Left renal pelvis (tissue), 4 donors: ENCODE data around the gene IRX1. TPM values are rescaled to one million over a fixed set of nuclear protein-coding genes. Genes with fewer than 3 reads are reported as not detected.

ENCODE experiments used
- DNase-seq, 4 donors: peaks; one replicate each; pipeline ENCODE4 v3.0.0-alpha.2; 2013; ENCODE audit warnings: low read depth in 4 of 4, low spot score in 3 of 4
- polyA plus RNA-seq, 4 donors: library from polyadenylated mRNA; unstranded; fragments of 120-200 nt; gene quantifications; one replicate each; pipeline ENCODE4 v1.2.1, GENCODE V29; 2013; ENCODE audit not compliant: insufficient read length in 4 of 4

The IRX1 gene
- polyA plus RNA-seq, 4 donors = 2.1 to 35.9 (median 29.5) TPM

DNA sequence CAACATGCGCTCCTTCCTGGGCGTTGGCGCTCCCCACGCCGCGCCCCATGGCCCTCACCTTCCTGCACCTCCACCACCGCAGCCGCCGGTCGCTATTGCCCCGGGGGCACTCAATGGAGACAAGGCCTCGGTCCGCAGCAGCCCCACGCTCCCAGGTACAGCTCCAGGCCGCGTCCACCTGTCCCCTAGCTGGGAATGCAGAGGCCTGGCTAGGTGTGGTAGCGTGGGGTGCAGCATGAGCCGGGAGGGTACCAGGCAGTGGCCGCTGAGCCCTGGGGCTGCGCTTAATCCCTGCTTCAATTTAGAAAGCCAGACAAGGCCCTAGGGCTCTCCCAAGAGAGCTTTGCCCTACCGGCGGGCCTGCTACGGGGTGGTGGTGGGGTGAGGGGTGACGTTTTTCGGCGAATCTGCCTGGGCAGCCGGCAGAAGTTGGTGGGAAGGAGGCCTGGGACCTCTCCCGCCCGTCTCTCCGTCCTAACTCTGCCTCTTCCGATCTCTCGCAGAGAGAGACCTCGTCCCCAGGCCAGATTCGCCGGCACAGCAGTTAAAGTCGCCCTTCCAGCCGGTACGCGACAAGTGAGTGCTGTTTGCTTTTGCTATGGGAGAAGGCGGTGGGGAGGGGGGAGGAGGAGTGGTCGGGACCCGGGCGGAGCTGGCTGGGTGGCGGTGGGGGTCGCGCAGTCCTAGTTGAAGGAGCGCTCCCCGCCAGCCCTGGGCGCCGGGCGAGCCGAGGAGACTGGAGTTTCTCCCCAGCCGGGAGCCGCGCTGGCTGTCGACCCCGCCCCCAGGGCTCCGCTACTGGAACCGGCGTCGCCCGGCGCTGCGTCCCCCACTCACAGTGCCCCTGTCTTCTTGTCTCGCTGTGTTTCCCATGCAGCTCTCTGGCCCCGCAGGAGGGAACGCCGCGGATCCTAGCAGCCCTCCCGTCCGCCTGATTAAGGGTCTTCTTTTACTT, 4.8 kb downstream of the IRX1 start:
- DNase-seq = no peak

DNA sequence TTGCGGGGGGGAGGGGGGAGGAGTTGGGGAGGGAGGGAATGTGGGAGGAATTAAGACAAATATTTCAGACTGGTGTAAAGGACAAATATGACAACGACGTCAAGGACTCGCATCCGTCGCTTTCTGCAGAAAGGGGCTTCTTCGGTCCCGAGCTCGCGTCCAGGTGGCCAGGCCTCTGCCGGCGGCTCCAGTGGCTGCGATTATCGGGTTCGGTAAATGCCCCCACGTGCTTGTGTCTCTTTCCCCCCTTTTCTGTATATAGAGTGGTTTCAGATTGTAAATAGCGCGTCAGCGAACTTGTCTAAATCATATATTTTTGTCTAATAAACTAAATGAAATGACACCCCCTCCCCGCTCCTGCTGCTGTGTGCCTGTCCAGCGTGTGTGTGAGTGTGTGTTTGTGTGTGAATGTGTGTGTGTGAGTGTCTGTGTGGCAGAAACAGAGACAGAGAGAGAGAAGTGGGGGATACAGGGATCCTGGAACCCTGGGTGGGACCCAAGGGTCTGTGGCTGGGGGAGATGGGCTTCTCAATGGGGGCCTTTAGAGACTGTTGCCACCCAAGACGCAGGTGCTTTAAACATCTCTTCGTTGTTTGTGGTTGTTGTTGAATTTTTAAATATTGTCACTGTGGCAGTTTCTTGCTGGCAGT, 5.6 kb downstream of the IRX1 start:
- DNase-seq = no peak

DNA sequence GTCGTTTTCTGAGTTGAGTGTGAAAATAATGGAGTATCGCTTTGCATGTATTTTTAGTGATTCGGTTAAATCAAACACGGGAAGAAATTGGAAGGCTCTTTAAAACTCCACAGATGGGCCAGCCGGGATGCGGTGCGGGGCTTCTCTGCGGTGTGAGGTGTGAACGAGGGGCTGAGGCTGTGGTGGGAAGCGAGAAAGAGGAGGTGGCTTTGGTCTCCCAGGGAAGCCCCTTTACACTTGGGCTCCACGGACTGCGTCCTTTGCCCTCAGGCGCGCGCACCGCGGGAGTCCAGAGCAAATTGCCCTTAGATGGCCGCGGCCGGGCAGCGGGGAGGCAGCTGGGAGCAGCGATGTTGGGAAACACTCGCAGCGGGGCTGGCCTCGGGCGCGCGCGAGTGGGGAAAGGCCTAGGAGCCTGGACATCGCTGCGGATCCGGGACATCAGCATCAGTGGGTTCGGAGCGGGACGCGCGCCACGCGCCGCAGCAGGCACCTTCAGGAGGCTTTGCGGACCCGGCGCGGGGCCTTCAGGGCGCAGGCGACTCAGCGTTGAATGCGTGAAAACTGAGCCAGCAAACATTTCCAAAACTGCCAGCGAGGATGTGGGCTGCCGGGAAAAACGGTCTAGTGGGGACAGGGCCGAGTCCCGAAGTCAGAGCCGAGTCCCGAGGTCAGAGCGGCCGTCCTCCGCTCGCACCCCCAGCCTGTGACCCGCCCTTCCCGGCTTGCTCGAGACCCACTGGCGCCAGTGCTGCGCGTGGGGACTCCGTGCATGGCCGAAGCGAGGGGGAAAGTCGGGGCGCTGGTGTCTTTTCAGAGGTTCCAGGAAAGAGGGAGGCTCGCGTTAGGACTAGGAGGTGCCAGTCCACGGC, 6.5 kb downstream of the IRX1 start:
- DNase-seq = no peak

DNA sequence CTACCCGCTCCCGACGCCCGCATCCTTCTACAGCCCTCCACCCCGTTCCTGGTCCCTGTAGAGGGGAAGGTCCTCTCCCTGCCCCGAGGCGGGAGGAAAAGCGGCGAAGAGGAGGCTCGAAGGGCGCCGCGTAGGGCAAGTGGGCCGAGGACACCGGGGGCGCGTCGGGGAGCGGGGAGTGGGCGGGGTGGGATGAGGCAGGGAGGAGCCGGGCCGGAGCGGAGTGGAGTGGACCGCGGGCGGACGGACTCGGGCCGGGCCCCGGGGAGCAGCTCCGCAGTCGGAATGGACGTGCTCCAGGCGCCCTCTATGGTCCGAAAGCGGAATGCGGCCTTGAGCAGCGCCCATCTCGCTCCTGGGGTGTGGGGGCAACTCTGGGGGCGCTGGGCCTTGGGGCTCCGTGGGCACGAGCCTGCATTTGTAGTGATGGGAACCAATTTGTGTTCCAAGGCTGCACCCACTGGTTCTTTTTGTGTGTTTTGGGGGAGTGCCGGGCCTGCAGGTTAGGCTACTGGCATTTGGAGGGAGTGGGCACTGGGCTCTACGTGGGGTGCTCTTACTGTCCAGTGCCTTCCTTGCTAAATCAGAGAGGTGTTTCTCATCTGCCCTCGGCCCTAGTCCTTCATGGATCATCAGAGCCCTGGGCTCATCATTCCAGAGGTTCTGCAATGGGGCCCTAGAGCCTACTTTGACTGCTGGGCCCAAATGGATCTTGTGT, 7.3 kb downstream of the IRX1 start:
- DNase-seq = no peak

DNA sequence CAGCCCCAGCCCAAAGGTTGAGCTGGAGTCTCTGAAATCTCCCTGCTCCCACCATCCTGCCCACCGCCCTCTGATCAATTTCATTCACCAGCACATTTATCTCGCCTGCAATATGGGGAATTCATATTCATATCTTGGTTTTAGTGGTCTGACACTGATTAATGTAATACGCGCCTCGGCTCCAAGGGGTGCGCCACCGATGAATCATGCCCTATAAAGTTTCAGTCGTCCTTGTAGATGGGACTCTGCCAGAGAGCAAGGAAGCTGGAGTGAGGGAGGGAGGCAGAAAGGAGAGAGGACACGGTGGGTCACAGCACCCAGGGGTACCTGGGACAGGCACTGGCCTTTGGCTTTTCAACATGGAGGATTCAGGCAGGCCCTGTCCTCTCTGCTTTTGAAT, 8.9 kb downstream of the IRX1 start:
- DNase-seq = no peak

DNA sequence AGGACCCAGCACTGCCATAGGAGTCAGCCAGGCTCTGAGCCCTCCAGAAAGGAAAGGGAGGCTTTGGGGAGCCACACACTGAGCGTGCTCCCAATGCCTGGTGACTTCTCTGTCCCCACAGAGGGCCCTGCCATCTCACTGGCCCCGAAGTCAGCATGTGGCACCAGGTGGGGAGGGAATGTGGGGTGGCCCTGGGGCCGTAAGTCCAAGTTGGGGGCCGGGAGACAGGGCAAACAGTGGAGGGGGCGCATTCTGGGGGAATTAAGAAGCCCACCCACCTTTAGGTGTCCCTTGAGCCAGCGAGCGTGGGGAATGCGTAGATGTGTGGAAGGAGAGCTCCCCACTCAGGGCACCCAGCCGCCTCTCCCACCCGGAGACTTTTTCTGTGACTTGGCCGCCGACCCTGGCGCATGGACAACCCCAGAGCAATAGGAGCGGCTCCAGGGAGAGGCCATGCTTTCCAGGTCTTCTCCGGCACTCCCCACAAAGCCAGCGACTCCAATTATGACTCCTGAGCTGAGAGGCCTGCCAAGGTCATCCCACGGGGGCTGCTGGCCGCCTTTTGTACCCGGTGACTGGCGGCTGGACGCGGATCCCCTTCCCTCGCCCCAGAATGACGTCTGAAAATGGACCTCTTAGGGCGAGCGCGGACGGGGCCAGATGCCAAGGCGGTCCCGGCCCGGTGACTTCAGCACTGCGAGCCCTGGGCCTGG, 9.8 kb downstream of the IRX1 start:
- DNase-seq = no peak

DNA sequence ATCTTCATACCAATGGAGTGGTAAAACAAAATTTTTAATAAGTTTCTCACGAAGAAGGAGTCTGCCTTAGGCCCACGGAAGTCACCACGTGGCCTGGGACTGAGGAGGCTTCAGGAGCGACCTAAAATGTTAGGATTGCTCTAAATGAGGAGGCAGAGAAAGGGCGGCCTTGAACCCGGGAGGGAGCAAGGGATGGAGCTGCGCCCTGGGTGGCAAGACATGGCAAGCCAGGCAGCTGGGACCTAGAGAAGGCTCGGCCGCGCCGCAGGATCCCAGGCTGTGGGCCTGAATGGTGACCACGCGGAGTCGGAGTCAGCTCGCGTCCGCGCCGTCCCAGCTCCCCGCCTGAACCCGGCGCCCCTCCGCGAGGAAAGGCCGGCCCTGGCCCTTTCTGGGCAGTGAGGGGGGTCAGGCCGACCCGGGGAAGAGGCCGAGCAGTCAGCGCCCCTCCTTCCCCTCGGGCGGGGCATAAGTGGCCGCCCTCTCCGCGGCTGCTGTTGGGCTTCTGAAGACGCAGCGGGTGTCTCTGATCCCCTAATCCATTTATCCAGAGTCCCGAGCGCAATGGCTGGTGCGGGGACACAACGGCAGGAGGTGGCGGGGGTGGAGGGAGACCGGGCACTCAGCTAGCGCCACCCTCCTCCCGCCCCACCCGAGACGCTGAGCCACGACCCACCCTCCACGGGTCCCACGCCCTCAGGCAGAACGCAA, 10.6 kb downstream of the IRX1 start:
- no peak for DNase-seq

DNA sequence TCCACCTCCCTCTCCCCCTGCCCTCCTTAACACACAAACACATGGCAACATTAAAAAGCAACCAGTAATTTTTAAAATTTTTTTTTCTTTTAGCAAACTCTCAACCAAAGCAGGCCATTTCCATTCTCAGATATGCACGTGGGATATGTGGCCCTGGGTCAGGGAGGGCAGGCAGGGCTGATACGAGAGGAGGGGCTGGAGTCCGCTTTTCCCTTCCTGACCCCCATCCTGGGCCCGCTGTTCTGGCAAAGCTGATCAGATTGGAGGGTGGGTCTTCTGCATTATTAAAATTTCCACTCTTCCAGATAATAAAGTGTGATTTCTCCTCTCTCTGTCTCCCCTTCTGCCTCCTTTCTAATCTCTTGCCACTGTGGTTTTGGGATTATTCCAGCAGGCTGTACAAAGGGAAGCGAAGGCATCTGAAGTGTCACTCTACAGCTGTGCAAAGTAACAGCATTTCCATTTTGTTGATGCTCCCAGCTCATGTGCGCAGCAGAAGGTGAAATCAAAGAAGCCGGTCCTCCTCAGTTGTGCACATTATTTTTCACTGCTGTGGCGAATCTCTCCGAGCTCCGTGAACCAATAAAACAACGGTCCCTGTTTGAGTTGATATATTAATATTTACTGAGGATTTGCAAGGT, 12.0 kb downstream of the IRX1 start:
- DNase-seq = no peak

DNA sequence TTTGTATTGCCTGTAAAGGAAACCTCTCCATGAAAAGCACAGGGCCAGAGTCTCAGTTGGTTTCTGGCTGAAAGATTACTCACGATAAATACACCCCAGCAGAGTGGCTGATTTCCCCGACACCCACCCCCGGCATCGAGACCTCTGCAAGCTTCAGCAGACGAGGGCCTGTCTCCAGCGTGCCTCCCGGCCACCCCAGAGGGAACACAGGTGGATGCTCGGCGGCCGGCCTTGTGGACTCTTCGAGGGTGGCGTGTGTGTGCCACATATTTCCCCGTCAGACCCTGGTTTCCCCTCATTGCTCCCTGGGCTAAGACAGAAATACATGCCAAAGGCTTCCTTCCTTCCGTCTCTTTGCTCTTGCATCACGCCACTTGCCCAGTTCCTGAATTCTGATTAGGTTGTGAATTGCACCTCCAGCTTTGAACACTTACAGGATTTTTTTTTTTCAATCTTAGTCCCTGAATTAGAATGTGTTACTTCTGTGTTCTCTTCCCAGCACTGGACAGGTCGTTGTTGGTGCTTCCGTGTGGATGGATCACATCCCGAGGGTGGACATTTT, 13.6 kb downstream of the IRX1 start:
- DNase-seq = no peak

DNA sequence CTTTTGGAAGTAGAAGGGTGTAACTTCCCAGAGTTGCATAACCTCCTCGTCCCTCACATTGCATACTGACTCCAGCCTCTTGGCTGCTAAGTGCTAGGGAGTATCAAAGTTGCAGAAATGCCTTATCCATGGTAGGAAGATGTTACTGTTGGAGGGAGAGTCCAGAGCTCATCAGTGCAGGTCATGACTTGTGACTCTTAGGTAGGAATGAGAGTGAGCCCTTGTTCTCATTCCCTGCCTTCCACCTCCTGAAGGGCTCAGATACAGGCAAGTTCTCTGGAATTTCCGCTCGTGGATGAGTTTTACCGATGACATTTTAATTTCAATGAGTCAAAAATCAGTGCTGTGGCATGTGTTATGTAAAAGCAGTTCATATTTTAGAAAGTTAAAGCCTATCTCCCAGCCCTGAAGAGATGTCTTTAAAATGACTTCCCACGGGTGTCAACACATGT, 17.0 kb downstream of the IRX1 start:
- DNase-seq = no peak

DNA sequence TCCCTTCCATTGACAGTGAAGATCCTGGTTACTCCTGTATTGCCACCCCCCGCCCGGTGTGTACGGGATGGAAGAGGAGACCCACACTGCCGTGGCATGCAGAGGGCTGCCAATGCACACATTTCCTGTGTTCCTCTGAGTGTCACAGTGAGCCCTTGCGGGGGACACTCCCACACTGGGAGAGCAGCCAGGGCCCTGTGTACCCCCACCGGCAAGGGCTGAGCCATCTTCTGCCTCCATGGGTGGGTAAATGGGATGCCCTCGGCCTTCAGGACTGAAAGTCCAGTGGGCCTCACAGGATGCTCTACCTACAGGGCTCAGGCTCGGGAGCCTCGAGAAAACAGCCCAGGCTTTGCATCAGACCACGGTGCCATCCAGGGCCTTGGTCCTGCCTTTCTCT, 18.1 kb downstream of the IRX1 start:
- no peak for DNase-seq

DNA sequence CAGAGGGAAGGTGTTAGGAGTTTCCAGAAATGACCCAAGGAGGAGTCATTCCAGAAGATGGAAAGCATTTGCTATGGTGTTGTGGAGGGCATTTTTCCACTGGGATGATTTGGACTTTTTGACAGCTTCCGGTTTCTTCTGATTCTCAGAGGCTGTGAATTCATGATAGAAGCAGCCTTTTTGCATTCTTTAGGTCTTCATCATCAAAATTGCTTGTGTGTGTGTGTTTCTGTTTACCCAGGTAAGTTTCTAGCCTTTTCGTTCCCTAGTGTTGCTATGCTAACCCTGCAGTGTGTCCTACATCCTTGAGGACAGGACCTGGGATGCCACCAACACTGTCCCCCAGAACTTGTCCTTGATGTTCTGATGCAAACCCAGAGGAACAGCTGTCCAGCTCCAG, 19.6 kb downstream of the IRX1 start:
- no peak for DNase-seq

DNA sequence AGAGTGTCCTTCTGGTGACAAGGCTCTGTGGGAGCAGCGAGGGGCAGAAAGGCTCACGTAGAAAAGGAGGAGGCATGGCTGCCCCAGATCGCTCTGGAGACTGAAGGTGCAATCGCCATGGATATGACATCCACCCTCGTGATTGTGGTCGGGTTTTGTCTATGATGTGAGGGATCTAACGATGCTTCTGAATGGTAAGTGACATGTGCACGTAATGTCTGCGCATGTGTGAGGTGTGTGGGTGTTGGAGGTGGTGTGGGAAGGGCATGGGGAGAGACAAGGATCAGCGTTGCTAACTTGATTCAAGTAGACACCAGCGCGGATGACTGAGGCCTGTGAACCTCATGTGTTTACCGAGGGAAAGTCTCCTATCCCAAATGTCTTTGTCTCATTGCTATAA, 20.2 kb downstream of the IRX1 start:
- DNase-seq = no peak

DNA sequence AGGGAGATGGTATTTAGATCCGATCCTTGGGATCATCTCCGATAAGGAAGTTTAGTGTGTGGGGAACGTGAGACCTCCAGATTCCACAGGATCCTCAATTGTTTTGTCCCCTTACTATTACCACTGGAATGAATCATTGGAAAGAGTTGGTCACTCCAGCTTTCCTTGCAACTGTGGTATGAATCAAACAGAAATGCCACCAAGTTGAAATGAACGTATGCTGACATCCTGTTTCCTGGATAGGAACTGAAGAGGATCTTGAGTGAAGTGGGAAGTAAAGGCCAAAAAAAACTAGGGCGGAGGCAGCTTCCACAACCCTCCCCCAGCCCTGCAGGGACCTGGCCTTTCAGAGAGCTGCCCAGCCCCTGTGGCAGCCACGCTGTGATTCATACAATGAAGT, 23.9 kb downstream of the IRX1 start:
- no peak for DNase-seq

DNA sequence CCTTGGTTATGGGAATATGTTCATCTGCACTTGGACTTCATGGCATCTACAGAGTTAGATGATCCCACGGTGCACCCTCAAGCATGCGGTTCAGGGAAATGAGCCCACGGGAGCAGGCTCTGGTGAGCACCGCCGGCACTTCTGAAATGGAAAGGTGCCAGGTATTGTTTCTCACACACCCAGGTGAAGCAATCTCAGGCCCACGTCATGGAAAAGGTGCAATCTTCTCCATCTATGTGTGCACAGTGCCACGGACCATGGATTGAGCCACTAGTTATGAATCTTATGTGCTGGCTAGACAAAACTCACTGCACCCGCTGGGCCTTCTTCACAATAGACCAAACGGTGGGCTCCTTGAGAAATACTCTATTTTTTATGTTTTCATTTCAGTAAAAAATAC, 27.3 kb downstream of the IRX1 start:
- no peak for DNase-seq

DNA sequence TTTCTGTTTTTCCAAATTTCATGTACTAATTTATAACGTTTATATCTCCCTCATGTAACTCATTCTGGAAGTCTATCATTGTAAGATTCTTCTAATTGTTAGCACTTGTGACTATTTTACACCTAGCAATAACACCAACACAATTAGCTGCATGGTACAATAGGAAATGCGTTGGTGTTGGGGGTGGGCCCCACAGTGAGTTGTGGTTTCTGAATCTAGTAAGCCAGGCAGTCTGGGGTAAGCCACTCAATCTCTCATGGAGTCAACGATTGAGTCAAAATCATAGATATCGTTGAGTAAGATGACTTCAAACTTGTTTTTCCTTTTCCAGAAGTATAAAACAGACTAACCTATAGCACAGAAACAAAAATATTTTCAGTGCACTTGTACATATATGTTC, 30.0 kb downstream of the IRX1 start:
- no peak for DNase-seq

DNA sequence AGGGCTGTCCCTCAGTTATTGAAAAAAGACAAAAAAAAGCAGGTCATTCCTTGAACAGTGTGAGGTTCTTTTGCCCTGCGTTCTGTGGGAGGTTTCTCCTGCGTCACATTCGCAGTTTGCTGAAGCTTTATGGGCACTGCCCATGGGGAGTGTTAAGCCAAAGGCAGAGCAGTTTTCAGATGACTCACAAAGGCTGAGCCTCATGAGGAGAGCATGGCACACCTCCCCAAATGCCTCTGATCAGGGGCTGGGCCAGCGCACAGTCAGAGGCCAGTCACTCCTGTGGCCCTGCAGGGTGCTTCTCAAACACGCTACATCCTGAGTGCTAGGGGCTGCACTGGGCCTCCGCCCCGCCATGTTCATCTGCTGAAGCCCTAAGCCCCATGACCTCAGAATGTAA, 38.4 kb downstream of the IRX1 start:
- DNase-seq = no peak

DNA sequence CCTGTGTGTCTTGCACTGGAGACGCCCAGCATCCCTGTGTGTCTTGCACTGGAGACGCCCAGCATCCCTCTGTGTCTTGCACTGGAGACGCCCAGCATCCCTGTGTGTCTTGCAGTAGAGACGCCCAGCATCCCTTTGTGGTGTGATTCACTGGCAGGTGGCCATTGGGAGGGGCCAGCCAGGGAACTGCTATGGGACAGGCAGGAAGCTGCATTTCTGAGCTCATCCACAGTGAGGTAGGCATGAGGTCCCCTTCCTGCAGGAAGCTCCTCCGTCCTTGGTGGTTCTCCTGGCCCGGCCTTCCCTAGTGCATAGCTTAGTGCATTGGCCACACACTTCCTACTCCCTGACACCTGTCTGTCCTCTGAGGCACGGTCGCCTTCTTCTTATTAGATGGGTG, 43.5 kb downstream of the IRX1 start:
- no peak for DNase-seq
